Testis (tissue), 2 donors: ENCODE measurements around the gene RHOD.

Experiments used
- CTCF ChIP-seq, 3 experiments: fragments of 450-650 bp in 2 of 3; fragments of 200-600 bp in 1 of 3; sonication (generic) in 1 of 3; IDR thresholded peaks; one replicate each; pipeline ENCODE4 v1.5.1; 2016 to 2019; ENCODE audit warnings: antibody characterized with exemption in 3 of 3, mild to moderate bottlenecking in 2 of 3, moderate library complexity in 1 of 3
- POLR2A ChIP-seq: fragments of 450-650 bp; IDR thresholded peaks from one replicate; pipeline ENCODE4 v1.6.1; 2017; ENCODE audit warnings: antibody characterized with exemption, mild to moderate bottlenecking, moderate library complexity

GRCh38 chr11:67116758-67117105 lies 60.1 kb downstream of the RHOD start:
- no peak for TF ChIP-seq CTCF (IDR thresholded peaks at IDR 0.05)
- no peak for TF ChIP-seq POLR2A
